ENCODE measurements around the gene TFAP2D.

- no peak for TF ChIP-seq CTCF (conservative IDR thresholded peaks at IDR 0.05; ENCODE audit: low read length)
- TF ChIP-seq EZH2phosphoT487 (IDR thresholded peaks at IDR 0.05; ENCODE audit: borderline replicate concordance, low read depth, low read length): no peak
Observed at GRCh38 chr6:50666089-50666488, 47.2 kb upstream of the TFAP2D start.

Measured in OCI-LY7 (cell line).